ENCODE data around the gene RAB7B.
"Not testable (repeated sequence)": the region's sequence is repeated elsewhere in the genome, so short reads cannot be mapped to it uniquely, and the experiment has no call there.

RAB7B gene, protein sequence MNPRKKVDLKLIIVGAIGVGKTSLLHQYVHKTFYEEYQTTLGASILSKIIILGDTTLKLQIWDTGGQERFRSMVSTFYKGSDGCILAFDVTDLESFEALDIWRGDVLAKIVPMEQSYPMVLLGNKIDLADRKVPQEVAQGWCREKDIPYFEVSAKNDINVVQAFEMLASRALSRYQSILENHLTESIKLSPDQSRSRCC

DNA sequence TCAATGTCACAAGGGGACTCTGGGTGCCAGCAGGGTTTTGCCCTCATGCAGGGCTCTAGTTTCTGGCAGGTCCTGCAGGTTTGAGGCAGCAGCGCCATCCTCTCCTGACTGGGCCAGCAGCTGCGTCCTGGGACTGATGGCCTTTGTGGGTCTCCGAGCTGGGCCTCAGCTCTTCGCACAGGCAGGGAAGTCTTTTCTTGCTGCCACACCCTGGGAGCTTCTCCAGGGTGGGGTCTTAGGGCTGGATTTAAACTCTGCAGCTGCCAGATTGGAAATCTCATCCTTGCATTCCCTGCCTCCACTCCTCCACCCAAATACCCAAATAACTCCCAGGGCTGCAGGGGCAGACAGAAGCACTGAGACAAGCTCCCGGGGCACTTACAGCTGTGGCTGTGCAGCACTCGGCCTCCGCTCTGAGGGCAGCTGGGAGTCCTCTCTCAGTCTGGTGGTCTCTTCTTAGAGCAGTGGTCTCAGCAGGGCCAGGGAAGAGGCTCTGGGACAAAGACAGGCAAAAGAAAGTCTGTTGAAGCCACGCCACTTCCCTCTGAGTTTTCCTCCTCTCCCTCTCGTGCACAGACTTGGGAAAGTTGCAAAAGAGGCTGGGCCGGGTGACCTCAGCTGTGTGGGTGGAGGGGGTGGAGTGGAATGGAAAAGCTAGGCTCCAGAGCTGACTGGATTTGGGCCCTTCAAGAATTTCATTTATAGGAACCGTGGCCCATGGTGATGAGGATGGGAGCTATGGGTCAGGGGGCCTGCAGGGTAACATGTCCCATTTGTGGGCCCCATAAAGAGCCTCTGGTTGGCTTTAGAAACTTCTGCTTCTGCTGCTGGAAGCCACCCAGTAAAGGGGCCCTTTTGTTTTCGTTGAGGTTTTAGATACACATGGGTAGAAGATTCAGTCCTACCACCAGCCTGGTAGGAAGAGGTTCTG, at the start of gene RAB7B:
RAB7B (minus strand) TSS at position 525 of the 931 bp plus-strand sequence. CDS start 9,260 bp downstream, outside the sequence.
- DNase-seq: no peak

DNA sequence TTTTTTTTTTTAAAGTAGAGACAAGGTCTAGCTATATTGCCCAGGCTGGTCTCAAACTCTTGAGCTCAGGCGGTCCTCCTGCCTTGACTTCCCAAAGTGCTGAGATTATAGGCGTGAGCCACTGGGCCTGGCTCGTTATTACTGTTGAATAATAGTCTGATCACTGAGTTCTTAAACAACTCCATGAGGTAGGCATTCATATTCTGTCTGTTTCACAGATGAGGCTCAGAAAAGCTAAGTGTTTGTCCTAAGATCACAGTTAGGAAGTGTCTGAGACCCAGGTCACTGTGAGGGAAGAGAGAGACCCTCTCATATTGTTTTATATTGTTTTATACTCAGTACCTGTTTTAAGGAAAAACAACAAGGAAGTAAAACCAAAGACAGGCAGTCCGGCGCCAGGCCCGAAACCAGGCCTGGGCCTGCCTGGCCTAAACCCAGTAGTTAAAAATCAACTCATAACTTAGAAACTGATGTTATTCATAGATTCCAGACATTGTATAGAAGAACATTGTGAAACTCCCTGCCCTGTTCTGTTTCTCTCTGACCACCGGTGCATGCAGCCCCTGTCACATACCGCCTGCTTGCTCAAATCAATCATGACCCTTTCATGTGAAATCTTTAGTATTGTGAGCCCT, 49.2 kb upstream of the RAB7B start:
- DNase-seq: not testable (repeated sequence)

DNA sequence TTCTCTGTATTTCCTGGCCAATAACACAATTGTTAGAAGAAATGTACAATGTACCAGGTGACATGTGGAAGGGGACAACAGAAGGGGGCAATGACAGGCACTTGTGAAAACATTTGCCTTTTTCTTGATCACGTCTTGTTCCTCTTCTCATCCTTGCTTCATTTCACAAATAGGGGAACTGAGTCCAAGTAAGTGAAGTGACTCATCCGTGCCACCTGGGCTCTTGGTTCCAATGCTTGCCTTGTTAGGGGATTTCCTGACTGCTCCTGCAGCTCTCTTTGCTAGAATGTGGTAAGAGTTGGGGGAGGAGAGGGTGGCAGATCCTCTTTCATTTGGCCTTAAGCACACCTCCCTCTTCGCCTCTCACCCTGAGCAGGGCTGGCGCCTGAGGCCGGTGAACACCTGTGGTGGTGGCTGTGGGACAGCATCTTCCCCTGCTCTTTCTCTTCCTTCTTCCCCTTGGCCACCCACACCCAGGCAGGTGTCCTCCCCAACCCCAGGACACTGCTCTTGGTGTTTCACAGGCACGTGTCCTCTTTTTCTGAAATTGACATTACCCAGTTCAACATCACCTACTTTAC, 47.5 kb upstream of the RAB7B start:
- no peak for DNase-seq

DNA sequence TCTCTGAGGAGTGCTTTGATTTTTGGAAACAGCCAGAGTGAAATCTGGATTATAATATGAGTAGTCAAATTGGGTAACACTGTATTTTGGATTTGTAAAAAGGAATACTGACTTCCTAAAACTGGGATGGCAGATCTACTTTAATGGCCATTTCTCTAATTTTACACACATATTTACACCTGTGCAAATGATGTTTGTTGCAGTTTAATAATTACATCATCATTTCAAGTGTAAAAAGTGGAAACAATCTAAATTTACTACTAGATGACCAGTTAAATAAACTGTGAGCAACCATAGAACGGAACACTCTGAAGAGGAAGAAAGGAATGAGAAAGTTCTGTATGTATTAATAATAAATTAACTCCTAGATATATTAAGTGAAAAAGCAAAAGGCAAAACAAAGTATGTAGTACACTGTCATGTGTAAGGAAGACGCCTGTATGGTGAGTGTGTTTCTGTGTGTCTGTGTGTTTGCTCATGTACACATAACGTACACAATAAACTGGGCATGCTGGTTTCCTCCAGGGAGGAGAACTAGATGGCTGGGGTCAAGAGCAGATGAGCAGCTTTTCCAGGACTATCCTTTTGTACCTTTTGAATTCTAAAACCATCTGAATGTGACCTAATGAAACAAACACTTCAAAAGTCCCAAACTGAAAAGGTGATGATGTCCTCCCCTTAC, 46.9 kb upstream of the RAB7B start:
- no peak for DNase-seq

DNA sequence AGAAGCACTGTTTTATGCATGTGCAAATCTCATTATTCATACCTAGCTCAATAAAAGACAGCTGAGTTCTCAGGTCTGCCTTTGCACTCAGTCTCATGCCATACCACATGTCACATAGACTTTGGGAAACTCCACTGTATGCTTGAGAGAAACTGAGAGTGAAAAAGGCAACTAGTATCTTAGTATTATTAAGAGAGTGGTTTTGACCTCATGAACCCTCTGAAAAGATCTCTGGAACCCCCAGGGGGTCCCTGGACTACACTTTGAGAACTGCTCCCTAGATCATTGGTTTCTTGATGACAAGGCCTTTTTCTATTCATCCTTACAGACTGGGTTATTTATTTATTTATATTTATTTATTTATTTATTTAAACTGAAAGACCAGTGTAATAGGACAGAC, 46.1 kb upstream of the RAB7B start:
- DNase-seq: no peak

DNA sequence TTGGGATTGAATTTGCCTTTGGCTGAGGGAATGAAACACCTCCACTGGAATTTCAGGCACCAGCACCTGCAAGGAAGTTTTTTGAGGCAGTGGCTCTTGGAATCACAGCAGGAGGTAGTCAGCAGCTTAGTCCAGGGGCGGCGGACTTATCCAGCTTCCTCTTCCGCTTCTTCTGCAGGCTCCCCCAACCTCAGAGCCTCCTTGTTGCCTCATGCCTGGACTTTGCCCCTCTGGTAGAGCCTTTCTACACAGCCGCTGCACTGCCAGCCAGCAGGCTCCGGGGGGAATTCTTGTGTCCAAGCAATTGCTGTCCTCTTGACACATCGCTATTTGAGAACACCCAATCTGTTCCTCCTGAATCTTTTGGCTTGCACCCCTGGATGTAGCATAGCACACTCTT, 45.4 kb upstream of the RAB7B start:
- DNase-seq: no peak

DNA sequence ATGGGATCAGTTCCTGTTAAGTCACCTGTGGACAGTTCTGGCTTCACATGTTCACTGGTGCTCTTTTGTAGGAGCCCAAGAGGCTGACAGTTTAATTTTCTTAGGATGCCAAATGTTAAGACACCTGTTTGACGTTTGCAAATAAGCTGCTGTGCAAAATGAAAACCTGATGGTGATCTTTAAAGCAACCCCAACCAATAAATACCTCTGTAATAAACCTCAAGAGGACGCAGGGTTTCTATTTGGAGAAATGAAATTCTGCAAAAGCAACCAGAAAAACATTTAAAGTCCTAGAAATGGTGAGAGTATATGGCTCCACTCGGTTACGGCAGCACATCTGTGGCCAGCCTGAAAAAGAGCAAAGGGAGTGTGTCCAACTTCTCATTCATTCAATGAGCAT, 44.1 kb upstream of the RAB7B start:
- no peak for DNase-seq

DNA sequence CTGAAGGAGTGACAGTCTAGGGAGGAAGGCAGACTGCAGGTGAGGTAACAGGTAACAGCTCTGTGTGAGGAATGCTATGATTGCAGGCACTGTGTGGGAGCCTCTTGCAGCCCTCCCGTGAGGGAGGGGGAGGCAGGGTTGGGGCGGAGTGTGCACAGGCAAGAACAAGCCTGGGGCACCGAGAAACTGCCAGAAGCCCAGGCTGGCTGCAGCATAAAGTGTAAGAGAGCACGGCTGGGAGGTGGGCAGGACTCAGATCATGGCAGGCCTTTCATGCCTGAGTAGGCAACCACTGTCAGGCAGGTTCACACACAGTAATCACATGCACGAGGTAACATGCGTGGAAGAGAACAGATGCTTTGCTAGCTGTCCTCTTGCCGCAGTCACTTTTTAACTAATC, 38.4 kb upstream of the RAB7B start:
- DNase-seq: peak; percentile 74

DNA sequence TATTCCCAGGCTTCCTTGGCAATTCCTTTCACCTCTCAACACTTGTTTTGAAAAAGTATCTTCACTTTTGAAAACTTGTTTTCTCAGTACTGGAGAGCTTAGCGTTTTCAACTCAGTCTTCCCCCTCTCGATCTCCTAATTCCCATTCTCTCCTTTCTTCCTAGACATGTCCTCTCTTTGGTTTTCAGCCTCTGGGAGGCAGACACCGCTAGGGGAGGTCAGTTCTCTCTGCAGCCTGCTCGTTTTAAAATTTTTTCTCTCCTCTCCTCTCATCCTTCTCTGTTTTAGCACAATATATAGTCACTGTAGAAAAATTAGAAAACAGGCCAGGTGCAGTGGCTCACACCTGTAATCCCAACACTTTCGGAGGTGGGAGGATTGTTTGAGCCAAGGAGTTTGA, 37.1 kb upstream of the RAB7B start:
- DNase-seq: no peak

DNA sequence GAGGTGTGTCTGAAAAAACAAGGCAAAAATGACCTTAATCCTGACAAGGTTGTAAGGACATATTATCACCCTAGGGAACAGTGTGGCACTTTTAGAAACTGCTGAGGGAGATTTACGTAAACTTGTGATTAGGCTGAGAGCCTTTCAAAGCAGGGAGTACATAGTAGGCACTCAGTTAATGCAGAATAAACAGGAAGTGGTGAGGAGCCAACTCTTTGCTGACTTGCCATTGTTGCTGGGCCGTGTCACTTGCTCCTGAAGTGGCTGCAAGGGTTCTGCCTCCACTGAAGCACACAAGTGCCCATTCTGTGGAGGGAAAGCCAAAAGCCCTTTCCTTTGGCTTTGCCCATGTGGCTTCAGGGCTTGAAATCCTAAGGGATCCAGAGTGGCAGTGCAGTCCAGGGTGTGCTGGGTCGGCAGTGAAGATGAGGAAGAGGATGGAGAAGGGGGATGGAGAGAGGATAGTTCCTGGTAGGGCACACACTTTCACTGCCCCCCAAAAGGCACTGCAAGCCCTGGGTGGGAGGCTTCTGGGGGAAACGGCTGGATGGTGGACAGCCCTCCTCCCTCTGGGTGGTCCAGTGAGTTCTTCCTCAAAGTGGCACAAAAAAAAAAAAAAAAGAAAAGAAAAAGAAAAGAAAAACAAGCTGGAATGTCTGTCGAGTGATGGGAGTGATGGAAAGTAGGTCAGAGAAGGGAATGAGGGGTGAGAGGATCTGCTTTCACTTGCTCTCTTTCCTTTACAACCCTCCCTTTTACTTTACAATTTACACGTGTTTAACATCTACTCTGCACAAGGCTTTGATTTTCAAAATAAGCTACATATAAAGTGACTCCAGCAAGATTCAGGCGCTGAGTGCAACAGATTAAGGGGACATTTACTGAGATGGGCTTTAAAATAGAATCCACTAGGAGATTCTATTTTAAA, 36.1 kb upstream of the RAB7B start:
- no peak for DNase-seq

DNA sequence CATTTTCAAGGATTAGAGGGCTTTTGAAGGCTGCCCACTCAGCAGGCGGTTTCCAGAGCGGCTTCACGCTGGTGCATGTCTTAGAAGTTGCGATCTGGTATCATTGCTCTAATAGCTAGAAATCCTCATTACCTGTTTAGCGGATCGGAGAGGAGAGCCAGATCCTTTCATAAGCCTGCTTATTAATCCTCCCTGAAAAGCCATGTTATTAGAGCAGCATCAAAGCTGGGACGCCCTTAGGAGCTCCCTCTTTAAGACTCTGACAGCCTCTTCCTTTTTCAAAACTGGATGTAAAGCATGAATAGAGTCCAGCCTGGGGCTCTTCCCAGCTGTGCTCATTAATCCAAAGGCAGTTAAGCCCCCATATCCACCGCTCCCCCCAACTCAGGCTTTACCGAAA, 34.4 kb upstream of the RAB7B start:
- DNase-seq: no peak

DNA sequence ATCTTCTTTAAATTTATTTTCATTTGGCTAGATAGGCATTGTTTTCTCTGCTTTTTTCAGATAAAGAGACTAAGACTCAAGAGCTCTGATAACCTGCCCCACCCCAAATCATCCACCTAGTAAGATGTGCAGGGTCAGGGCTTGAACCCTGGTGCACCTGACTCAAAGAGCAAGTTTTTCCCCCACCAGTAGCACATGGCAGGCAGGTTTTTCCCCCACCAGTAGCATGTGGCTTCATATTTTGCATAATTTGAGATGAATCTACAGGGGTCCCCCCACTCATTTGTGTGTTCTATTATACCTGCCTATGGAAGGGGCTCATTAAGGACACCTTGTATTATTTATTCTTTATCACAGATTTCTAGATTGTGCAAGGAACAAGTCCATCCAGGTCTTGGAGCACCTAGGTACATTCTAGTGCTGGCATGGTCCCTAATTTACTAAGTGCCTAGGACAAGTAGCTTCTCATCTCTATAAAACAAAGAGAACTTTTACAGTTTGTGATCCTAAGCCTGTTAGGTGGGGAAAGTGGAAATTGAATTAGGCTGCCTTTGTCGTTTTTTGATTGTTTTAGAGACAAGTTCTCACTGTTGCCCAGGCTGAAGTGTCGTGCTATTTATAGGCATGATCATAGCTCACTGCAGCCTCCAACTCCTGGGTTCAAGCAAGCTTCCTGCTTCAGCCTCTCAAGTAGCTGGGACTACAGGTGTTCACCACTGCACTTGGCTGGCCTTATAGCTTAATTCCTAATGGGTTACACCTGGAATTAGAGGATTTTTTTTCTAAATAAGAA, 33.7 kb upstream of the RAB7B start:
- no peak for DNase-seq

DNA sequence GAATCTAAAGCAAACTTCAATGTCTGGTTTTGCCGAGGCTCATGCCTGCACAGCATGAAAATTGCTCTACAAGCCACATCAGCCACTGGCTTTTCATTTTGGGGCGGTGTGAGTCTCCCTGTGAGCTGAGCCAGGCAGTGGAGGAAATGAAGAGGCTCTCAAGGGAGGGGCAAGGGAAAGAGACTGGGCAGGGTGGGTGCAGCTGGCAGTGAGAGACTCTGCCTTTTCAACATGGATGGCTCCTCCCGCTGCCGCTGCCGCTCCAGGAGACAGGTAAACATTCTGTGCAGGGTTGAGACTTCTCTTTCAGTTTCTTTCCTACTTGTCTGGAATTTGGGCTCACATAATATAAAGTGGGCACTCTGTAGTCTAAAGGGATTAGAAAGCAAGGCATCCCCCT, 31.8 kb upstream of the RAB7B start:
- DNase-seq: peak; percentile 66

DNA sequence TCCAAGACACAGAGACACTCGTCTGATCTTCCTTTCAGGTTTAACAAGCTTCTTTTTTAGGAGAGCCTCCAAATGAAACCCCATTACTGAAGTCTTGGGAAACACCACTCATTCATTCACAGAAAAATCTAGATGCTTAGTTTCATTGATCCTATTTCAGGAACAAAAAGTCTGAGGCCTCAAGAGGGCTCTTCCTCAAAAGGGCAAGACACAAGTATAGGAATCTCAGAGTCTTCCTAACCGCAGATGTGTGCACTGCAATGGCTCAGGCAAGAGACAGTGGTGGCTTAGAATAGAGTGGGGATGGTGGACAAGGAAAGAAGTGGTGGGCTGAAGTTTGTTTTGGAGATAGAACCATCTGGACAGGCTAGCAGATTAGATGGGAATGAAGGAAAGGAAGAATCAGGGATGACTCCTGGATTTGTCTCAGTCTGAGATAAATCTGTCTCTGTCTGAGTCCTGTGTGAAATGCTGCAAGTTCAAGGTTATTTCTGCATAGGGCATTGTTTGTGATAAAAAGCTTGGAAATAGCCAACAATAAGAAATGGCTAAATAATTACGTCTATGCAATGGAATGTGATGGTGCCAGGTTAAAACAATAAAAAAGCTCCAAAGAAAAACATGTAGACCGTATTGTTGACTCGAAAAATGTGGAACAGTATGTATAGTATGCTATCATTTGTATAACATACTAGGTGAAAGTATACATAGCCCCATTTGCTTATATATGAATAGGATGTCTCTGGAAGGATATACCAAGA, 29.4 kb upstream of the RAB7B start:
- DNase-seq: no peak

DNA sequence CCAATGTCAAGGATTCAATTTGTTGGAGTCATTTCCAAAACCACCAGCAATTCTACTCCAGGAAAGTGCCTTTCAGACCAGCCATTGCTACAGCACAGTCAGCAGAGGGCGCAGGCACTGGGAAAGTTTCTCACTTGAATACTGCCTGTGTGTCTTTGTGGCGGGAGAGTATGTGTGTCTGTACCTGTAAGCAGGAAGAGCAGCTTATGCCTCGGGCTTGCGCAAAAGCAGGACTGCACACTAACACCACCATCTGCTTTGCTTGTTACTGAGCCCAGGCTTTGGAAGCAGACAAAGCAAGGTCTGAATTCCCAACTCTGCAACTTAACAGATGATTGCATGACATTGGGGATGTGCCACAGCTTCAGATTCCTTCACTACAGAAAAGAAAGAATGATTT, 27.5 kb upstream of the RAB7B start:
- peak; percentile 89 for DNase-seq

DNA sequence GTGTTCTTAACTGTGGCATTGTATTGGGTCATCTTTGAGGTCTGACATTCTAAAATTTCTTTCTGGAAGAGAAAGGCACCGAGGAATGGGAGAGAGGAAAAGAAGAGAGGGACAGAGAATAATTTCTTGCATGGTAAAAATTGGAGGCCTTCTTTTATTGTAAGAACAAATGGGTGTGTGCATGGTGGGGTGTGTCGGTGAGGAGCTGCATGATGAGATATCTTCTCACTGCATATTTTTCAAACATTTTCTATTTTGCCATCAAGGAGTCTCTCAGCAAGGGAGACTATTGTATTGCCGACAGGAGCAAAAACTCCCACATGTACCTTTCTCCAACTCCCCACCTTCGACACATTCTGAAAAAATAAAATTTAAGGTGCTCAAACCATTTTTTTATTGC, 27.0 kb upstream of the RAB7B start:
- no peak for DNase-seq

DNA sequence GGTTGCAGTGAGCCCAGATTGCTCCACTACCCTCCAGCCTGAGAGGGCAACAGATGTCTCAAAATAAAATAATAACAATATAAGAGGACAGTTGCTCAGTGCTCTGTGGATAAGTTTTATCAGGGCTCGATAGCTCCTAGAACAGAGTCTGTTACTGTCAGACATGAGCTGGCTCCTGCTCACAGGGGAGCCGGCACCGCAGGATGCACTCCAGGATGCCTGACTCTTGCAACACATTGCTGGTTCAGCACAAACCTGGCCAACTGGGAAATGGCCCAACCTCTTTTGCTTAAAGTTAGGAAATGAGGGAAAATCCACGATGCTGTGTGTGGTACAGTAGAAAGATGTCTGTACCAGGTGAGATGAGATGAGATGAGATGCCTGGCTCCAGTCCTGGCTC, 26.3 kb upstream of the RAB7B start:
- DNase-seq: no peak

DNA sequence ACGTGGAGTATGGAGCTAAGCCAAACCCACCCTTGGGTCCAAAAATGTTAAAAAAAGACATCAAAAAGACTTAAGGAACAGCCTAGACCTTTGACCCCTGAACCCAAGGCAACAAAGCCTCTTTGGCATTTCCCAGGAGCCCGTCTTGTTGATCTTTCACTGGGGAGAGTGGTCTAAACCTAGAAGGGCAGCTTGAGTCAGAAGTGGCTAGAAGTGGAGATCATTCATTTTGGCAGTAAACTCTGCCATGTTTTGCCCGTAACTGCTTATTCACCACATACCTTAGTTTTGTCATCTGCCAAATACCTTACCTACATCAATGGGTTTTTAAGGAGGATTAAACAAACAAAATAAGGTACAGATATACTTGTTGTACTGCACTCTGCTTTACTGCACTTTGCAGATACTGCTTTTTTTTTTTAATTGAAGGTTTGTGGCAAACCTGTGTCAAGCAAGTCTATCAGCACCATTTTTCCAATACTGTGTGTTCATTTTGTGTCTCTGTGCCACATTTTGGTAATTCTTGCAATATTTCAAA, 22.2 kb upstream of the RAB7B start:
- DNase-seq: no peak

DNA sequence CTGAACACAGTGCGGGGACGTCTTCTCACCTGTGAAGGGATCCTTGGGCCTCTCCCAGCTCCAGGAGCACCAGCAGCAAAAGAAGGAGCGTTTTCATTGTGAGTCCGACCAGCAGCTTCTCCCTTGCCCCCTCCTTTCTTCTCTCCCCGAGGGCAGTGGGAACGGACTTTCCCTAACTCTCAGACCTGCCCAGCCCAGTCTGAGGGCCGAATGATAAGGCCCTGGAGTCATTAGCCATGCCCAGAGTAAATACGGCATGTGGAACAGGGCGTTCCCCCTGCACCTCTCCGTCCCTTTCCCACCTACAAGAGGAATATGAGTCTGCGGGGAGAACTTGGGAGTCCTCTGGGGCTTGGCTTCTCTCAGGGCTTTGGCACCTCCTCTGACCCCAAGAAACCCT, 20.5 kb upstream of the RAB7B start, which contains the start of gene CTSE:
CTSE (minus strand) TSS at position 201 of the 400 bp plus-strand sequence; CDS start at position 97, 104 bp downstream.
- DNase-seq: no peak

DNA sequence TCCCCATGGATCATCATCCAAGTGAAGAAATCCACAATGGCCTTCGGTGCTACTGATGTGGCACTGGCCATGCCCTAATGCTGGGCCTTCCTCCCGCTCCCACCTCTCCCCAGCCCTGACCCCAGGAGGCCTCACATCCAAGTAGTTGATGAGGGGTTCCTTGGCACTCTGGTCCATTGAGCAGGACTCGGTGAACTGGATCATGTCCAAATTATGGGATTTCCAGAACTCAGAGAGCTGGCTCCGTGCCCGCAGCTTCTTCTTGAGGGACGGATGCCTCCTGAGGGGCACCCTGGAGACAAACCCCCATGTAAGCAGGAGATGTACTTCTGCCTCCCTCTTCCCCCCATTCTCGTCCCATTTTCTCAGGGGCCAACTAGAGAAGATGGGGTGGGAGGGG, 19.6 kb upstream of the RAB7B start:
- DNase-seq: no peak
